ENCODE data around the gene KIF3A. TPM values are rescaled to one million over a fixed set of nuclear protein-coding genes. Genes with fewer than 3 reads are reported as not detected.

KIF3A gene
- total and polyA plus RNA-seq, 8 donors: 0.58 to 19.3 (median 4.6) TPM

- H3K4me3 ChIP-seq: no peak overlapping the region
- H3K36me3 ChIP-seq: no peaks in the 10 kb centered on the region
- H3K27me3 ChIP-seq: no peaks in the 10 kb centered on the region
- no peak overlapping the region for H3K27ac ChIP-seq
- H3K4me1 ChIP-seq: peaks cover 0 to 3% (median under 1%) of the 10 kb centered on the region in 4 donors
- no peak for DNase-seq
- TF ChIP-seq CTCF (IDR thresholded peaks at IDR 0.05) (no peak), EP300 (IDR thresholded peaks at IDR 0.05) (no peak), POLR2A (IDR thresholded peaks at IDR 0.05) (no peak), POLR2AphosphoS5 (IDR thresholded peaks at IDR 0.05) (no peak)
- WGBS, 5 donors: 88 to 98% (median 92%) methylated on average over 11 to 14 of the region's 14 CpGs
- intact Hi-C loops (cut with DNase I; ENCODE audit: low total_unique reads): no loop called here
- no peaks in the 10 kb centered on the region for H3K9me3 ChIP-seq
These were observed 68.5 kb downstream of the KIF3A start for GRCh38 chr5:132668706-132669454.

GRCh38 chr5:132667761-132668705, 69.3 kb downstream of the KIF3A start:
- Histone ChIP-seq H3K36me3 (no peaks in the 10 kb centered on the region), H3K4me3 (no peak overlapping the region), H3K4me1 (peaks cover 0 to 10% (median 7%) of the 10 kb centered on the region in 4 donors), H3K9me3 (no peaks in the 10 kb centered on the region), H3K27me3 (no peaks in the 10 kb centered on the region), H3K27ac (no peak overlapping the region)
- DNase-seq: peak in 1 of 2 donors; percentile 11
- TF ChIP-seq EP300 (IDR thresholded peaks at IDR 0.05) (no peak), CTCF (IDR thresholded peaks at IDR 0.05) (no peak), POLR2AphosphoS5 (IDR thresholded peaks at IDR 0.05) (no peak), POLR2A (IDR thresholded peaks at IDR 0.05) (no peak)
- intact Hi-C loops (cut with DNase I; ENCODE audit: low total_unique reads): no loop called here
- 85 to 92% (median 88%) methylated on average over 15 to 22 of the region's 22 CpGs for WGBS, 5 donors

- Histone ChIP-seq H3K36me3 (no peaks in the 10 kb centered on the region), H3K4me3 (no peak overlapping the region), H3K4me1 (peaks cover 0 to 12% (median 10%) of the 10 kb centered on the region in 4 donors), H3K27ac (no peak overlapping the region), H3K9me3 (no peaks in the 10 kb centered on the region), H3K27me3 (no peaks in the 10 kb centered on the region)
- intact Hi-C loops (cut with DNase I; ENCODE audit: low total_unique reads): no loop called here
- no peak for TF ChIP-seq POLR2AphosphoS5 (IDR thresholded peaks at IDR 0.05)
- TF ChIP-seq EP300 (IDR thresholded peaks at IDR 0.05): no peak
- no peak for TF ChIP-seq CTCF (IDR thresholded peaks at IDR 0.05)
- TF ChIP-seq POLR2A (IDR thresholded peaks at IDR 0.05): no peak
- WGBS, 5 donors: 88 to 92% (median 90%) methylated on average over 10 of the region's 10 CpGs
- DNase-seq: no peak
These were observed 70.0 kb downstream of the KIF3A start for GRCh38 chr5:132667309-132667708.

GRCh38 chr5:132666310-132667123, 70.8 kb downstream of the KIF3A start:
- DNase-seq: peak in 1 of 2 donors; percentile 30
- H3K27ac ChIP-seq: no peak overlapping the region
- intact Hi-C loops (cut with DNase I; ENCODE audit: low total_unique reads): no loop called here
- TF ChIP-seq CTCF (IDR thresholded peaks at IDR 0.05) (no peak), POLR2AphosphoS5 (IDR thresholded peaks at IDR 0.05) (no peak), POLR2A (IDR thresholded peaks at IDR 0.05) (no peak), EP300 (IDR thresholded peaks at IDR 0.05) (no peak)
- H3K9me3 ChIP-seq: no peaks in the 10 kb centered on the region
- H3K4me3 ChIP-seq: no peak overlapping the region
- no peaks in the 10 kb centered on the region for H3K27me3 ChIP-seq
- H3K4me1 ChIP-seq: peaks cover 0 to 12% (median 10%) of the 10 kb centered on the region in 4 donors
- no peaks in the 10 kb centered on the region for H3K36me3 ChIP-seq
- 77 to 86% (median 78%) methylated on average over 16 of the region's 16 CpGs for WGBS, 5 donors

Measured in stomach (tissue), 9 donors.